Suprapubic skin (tissue), 4 donors: ENCODE measurements around the gene ACSM3. TPM values are rescaled to one million over a fixed set of nuclear protein-coding genes. Genes with fewer than 3 reads are reported as not detected.
"Not testable (repeated sequence)": the region's sequence is repeated elsewhere in the genome, so short reads cannot be mapped to it uniquely, and the experiment has no call there.

Source experiments
- DNase-seq, 2 donors: peaks; one replicate each; pipeline ENCODE4 v3.0.0-alpha.2; 2019; ENCODE audit warnings: low spot score in 2 of 2
- H3K27ac ChIP-seq: fragments of 200-600 bp; sonication (generic); one replicate; pipeline ENCODE4 v1.5.1; 2019
- H3K27me3 ChIP-seq: fragments of 200-600 bp; sonication (generic); one replicate; pipeline ENCODE4 v1.5.1; 2019
- H3K36me3 ChIP-seq: fragments of 200-600 bp; sonication (generic); one replicate; pipeline ENCODE4 v1.5.1; 2019
- H3K4me1 ChIP-seq: fragments of 200-600 bp; sonication (generic); one replicate; pipeline ENCODE4 v1.5.1; 2019
- H3K4me3 ChIP-seq: fragments of 200-600 bp; sonication (generic); one replicate; pipeline ENCODE4 v1.5.1; 2019; ENCODE audit warnings: mild to moderate bottlenecking
- H3K9me3 ChIP-seq: fragments of 200-600 bp; sonication (generic); one replicate; pipeline ENCODE4 v1.5.1; 2019
- CTCF ChIP-seq, 2 donors: fragments of 200-600 bp in 1 of 2; fragments of 450-650 bp in 1 of 2; sonication (generic) in 1 of 2; IDR thresholded peaks; one replicate each; pipeline ENCODE4 v1.5.1; 2016 to 2019; ENCODE audit warnings: antibody characterized with exemption in 2 of 2, mild to moderate bottlenecking in 1 of 2, moderate library complexity in 1 of 2
- EP300 ChIP-seq: sonication (generic); formaldehyde crosslinking; IDR thresholded peaks from one replicate; pipeline ENCODE4 v1.6.1; 2017; ENCODE audit warnings: antibody characterized with exemption
- POLR2A ChIP-seq, 2 donors: fragments of 450-650 bp; IDR thresholded peaks; one replicate each; pipeline ENCODE4 v1.6.1; 2017; ENCODE audit warnings: antibody characterized with exemption in 2 of 2, mild to moderate bottlenecking in 2 of 2, moderate library complexity in 2 of 2
- POLR2AphosphoS5 ChIP-seq, 3 donors: sonication (generic); formaldehyde crosslinking; IDR thresholded peaks; one replicate each; pipeline ENCODE4 v1.6.1; 2017; ENCODE audit warnings: antibody characterized with exemption in 3 of 3
- WGBS: methylation state at CpG from one replicate; pipeline ENCODE4 v1.1.5; 2018; 5-methylcytosine and 5-hydroxymethylcytosine counted together
- total RNA-seq, 4 donors: library from RNA; depleted of rRNA; stranded (reverse); fragments of >200 nt; gene quantifications; one replicate each; pipeline ENCODE4 v1.1.0, GENCODE V29; 2016

Gene ACSM3
- total RNA-seq, 4 donors from 2014 or later, result 5.2 to 11.7 (median 11.0) TPM

GRCh38 chr16:20760346-20760745, 3.5 kb upstream of the ACSM3 start:
- DNase-seq, result no peak
- TF ChIP-seq POLR2AphosphoS5 (IDR thresholded peaks at IDR 0.05) (no peak), POLR2A (IDR thresholded peaks at IDR 0.05) (no peak)
- H3K4me1 ChIP-seq, result peaks cover 9% of the 10 kb centered on the region
- no peak overlapping the region for H3K27ac ChIP-seq
- H3K36me3 ChIP-seq, result no peaks in the 10 kb centered on the region
- H3K9me3 ChIP-seq, result no peaks in the 10 kb centered on the region
- H3K27me3 ChIP-seq, result no peaks in the 10 kb centered on the region
- no peak overlapping the region for H3K4me3 ChIP-seq
- 59% methylated on average over 2 of the region's 2 CpGs for WGBS

- no peak for TF ChIP-seq POLR2A (IDR thresholded peaks at IDR 0.05)
- Histone ChIP-seq H3K4me3 (no peak overlapping the region), H3K27ac (no peak overlapping the region), H3K9me3 (no peaks in the 10 kb centered on the region), H3K36me3 (no peaks in the 10 kb centered on the region), H3K27me3 (no peaks in the 10 kb centered on the region), H3K4me1 (peaks cover 9% of the 10 kb centered on the region)
- DNase-seq, result no peak
- 81% methylated on average over 1 of the region's 1 CpG for WGBS
Measured at GRCh38 chr16:20761175-20761574, 2.6 kb upstream of the ACSM3 start.

- TF ChIP-seq EP300 (no peak), CTCF (IDR thresholded peaks at IDR 0.05) (no peak), POLR2AphosphoS5 (IDR thresholded peaks at IDR 0.05) (no peak), POLR2A (IDR thresholded peaks at IDR 0.05) (no peak)
- no peak for DNase-seq
- no peaks in the 10 kb centered on the region for H3K9me3 ChIP-seq
- 96% methylated on average over 3 of the region's 3 CpGs for WGBS
- H3K4me3 ChIP-seq, result no peak overlapping the region
- H3K27ac ChIP-seq, result peak overlapping the region; percentile 68
- peaks cover 13% of the 10 kb centered on the region for H3K4me1 ChIP-seq
- no peaks in the 10 kb centered on the region for H3K36me3 ChIP-seq
- H3K27me3 ChIP-seq, result no peaks in the 10 kb centered on the region
Measured at GRCh38 chr16:20762404-20763123, 1.2 kb upstream of the ACSM3 start.

GRCh38 chr16:20764448-20764847, 634 bp downstream of the ACSM3 start:
- H3K27me3 ChIP-seq, H3K9me3 ChIP-seq, H3K36me3 ChIP-seq, DNase-seq, H3K4me3 ChIP-seq, H3K27ac ChIP-seq: not testable (repeated sequence)
- H3K4me1 ChIP-seq, result peaks cover 13% of the 10 kb centered on the region
- 65% methylated on average over 1 of the region's 1 CpG for WGBS

GRCh38 chr16:20765732-20766131, 1.9 kb downstream of the ACSM3 start:
- peaks cover 13% of the 10 kb centered on the region for H3K4me1 ChIP-seq
- no peak overlapping the region for H3K27ac ChIP-seq
- H3K9me3 ChIP-seq, result no peaks in the 10 kb centered on the region
- no peaks in the 10 kb centered on the region for H3K27me3 ChIP-seq
- WGBS, result 93% methylated on average over 2 of the region's 2 CpGs
- no peak overlapping the region for H3K4me3 ChIP-seq
- H3K36me3 ChIP-seq, result no peaks in the 10 kb centered on the region
- TF ChIP-seq EP300, result no peak
- TF ChIP-seq CTCF (IDR thresholded peaks at IDR 0.05), result no peak
- no peak for TF ChIP-seq POLR2AphosphoS5 (IDR thresholded peaks at IDR 0.05)
- TF ChIP-seq POLR2A (IDR thresholded peaks at IDR 0.05), result no peak
- no peak for DNase-seq

- no peak overlapping the region for H3K27ac ChIP-seq
- H3K27me3 ChIP-seq, result no peaks in the 10 kb centered on the region
- no peak overlapping the region for H3K4me3 ChIP-seq
- peaks cover 13% of the 10 kb centered on the region for H3K4me1 ChIP-seq
- no peak for TF ChIP-seq POLR2A (IDR thresholded peaks at IDR 0.05)
- TF ChIP-seq CTCF (IDR thresholded peaks at IDR 0.05), result no peak
- no peak for TF ChIP-seq POLR2AphosphoS5 (IDR thresholded peaks at IDR 0.05)
- TF ChIP-seq EP300, result no peak
- no peaks in the 10 kb centered on the region for H3K36me3 ChIP-seq
- no peaks in the 10 kb centered on the region for H3K9me3 ChIP-seq
- 95% methylated on average over 5 of the region's 5 CpGs for WGBS
- no peak for DNase-seq
Measured at GRCh38 chr16:20766294-20766693, 2.5 kb downstream of the ACSM3 start.

GRCh38 chr16:20767577-20767976, 3.8 kb downstream of the ACSM3 start:
- no peak for DNase-seq
- H3K27me3 ChIP-seq, result no peaks in the 10 kb centered on the region
- no peaks in the 10 kb centered on the region for H3K36me3 ChIP-seq
- TF ChIP-seq POLR2AphosphoS5 (IDR thresholded peaks at IDR 0.05), result no peak
- H3K4me1 ChIP-seq, result peaks cover 13% of the 10 kb centered on the region
- no peak overlapping the region for H3K27ac ChIP-seq
- H3K9me3 ChIP-seq, result no peaks in the 10 kb centered on the region
- H3K4me3 ChIP-seq, result no peak overlapping the region
